Measurements from ENCODE around the gene MAGEL2.
"Not testable (repeated sequence)": the region's sequence is repeated elsewhere in the genome, so short reads cannot be mapped to it uniquely, and the experiment has no call there.

MAGEL2 gene

DNA sequence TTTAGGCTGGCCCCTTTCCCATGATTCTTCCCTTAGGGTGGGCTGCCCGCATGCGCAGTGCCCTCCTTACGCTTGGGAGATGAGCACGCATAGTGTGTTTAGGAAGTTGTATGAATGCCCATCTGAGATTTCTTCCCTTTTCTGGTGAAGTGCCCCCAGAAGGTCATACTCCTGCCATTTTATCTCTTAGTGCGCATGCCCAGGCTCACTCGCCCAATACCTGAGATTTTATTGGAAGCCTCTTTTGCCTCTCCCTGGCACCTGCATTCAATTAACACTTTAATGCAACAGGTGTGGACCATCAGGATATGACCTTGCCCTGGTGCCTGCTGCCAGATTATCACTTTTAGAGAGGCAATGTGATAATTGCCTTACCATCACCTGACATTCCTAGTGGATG is 45.5 kb downstream of the MAGEL2 start:
- DNase-seq = no peak

DNA sequence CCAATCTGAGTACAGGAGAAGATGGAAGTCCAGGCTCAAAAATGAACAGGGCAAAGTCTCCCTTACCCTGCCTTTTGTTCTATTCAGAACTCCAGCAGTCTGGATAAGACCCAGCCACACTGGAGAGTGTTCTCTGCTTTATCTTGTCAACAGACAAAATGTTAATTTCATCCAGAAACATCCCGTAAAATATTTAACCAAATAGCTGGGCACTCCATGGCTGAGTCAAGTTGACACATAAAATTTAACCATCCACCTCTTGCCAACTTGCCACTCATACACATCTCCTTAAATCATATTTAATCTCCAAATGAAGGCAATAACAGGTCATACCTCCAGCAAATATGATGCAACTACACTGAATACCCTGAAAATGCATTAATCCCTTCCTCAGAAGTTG is 48.6 kb downstream of the MAGEL2 start:
- no peak for DNase-seq

DNA sequence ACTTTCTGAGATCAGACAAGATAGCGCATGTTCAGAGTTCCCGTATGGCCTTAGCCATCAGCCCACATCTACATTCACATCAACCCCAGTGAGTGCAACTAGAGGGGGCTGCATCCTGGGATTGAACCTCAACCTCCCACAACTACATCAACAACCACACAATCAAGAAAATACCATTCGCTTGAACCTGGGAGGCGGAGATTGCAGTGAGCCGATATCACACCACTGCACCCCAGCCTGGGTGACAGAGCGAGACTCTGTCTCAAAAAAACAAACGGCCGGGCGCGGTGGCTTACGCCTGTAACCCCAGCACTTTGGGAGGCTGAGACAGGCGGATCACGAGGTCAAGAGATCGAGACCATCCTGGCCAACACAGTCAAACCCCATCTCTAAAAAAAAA is 50.4 kb downstream of the MAGEL2 start:
- DNase-seq = not testable (repeated sequence)

DNA sequence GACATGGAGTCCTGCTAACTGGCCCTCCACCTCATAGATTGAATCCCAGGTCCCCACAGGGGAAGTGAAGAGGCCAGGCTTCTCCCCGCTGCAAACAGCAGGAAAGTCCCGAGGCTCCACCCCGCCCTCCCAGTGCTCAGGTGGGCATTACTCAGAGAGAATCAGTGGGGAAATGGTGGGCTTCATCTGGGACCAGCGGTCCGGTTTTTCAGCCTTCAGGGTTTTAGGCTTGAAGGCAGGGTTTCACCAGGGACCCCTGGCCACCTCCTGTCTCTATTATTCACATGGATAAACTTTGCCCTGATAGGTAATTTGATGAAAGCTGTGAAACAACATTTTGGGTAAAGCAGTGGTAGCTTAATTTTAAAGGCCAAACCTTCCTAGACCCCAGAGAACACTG is 50.9 kb downstream of the MAGEL2 start:
- DNase-seq = no peak

DNA sequence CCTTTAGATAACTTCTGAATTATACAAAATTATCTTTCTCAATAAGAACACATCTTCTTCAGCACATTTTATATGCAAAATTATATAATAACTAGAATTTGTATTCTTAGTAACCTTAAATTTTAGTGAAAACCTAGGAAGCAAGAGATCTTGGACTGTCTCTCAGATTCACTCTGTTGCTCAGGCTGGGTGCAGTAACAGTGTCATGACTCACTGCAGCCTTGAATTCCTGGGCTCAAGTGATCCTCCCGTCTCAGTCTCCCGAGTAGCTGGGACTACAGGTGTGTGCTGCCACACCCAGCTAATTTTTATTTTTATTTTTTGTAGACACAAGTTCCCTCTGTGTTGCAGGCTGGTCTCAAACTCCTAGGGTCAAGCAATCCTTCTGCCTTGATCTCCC is 52.3 kb downstream of the MAGEL2 start:
- no peak for DNase-seq

DNA sequence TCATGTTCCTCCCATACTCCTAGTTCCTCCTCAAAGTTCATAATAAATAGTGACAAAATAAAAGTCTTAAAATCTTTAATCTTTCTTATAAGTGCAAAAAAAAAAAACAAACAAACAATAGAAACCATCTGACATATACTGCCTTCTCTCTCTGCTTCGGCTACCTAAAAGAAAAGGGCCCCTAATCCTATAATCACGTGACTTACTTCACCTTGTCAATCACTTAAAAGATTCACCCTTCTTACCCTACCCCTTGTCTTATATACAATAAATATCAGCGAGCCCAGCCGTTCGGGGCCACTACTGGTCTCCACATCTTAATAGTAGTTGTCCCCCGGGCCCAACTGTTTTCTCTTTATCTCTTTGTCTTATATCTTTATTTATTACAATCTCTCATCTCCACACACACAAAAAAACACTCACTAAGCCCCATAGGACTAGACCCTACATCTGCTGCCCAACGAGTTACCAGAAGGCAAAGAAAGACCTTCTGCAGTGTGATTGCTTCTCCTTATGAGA is 53.4 kb downstream of the MAGEL2 start:
- DNase-seq = no peak
